ENCODE measurements around the gene AUTS2.

GRCh38 chr7:69981646-69982045, 383.4 kb downstream of the AUTS2 start:
- TF ChIP-seq POLR2AphosphoS5 (IDR thresholded peaks at IDR 0.05; ENCODE audit: low read depth, low read length) (no peak), POLR2A (IDR thresholded peaks at IDR 0.05; ENCODE audit: low read depth, low read length) (no peak), TAF1 (IDR thresholded peaks at IDR 0.05; ENCODE audit: low read depth, low read length) (no peak)

Measured in GM12891 (cell line).